IMR-90 (cell line): ENCODE measurements around the gene BRAP. TPM values are rescaled to one million over a fixed set of nuclear protein-coding genes. Genes with fewer than 3 reads are reported as not detected.
A peak's percentile ranks its signal among the peaks of the same experiment; 100 is the strongest.

Experiments
- ATAC-seq: fragments of 200-7000 bp; cut with Tn5 transposase; 2 replicates; pipeline ENCODE4 v1.9.1; 2020; ENCODE audit warnings: low read depth, mild to moderate bottlenecking, moderate library complexity
- BruUV-seq: library from RNA; stranded (reverse); fragments of 400-500 nt; replicated peaks from 2 replicates; lab custom pipeline; 2021; lab: Mats Ljungman, UMichigan
- CTCF ChIA-PET: fragments of 300-600 bp; formaldehyde crosslinking; extraction: SDS; loops from one replicate; lab custom pipeline; 2021; ENCODE audit warnings: antibody characterized with exemption; lab: Yijun Ruan, JAX
- POLR2A ChIA-PET: fragments of 300-600 bp; sonication (Branson Sonifier 250); formaldehyde crosslinking; loops from one replicate; lab custom pipeline; 2022; ENCODE audit warnings: antibody characterized with exemption; ENCODE audit not compliant: unreplicated experiment; lab: Charles Lee
- DNase-seq: peaks from one replicate; pipeline ENCODE4 v3.0.0; 2013
- H2AFZ ChIP-seq: replicated peaks from 2 replicates; pipeline ENCODE3; 2013; ENCODE audit warnings: low read length, mild to moderate bottlenecking; ENCODE audit not compliant: poor library complexity
- H2AK5ac ChIP-seq: 2 replicates; pipeline ENCODE4 v1.6.1; 2013; ENCODE audit warnings: low read depth, low read length, inconsistent platforms
- H2AK9ac ChIP-seq: replicated peaks from 2 replicates; pipeline ENCODE3; 2013; ENCODE audit warnings: mild to moderate bottlenecking, low read depth, low read length, moderate library complexity; ENCODE audit not compliant: poor library complexity
- H2BK120ac ChIP-seq: 2 replicates; pipeline ENCODE4 v1.6.1; 2013; ENCODE audit warnings: low read depth, low read length, inconsistent platforms
- H2BK15ac ChIP-seq: 3 replicates; pipeline ENCODE4 v1.6.1; 2013; ENCODE audit warnings: low read depth, low read length, inconsistent platforms
- H2BK20ac ChIP-seq: 2 replicates; pipeline ENCODE4 v1.6.1; 2013; ENCODE audit warnings: low read depth, mild to moderate bottlenecking, inconsistent platforms, low read length, moderate library complexity
- H2BK5ac ChIP-seq: 2 replicates; pipeline ENCODE4 v1.6.1; 2013; ENCODE audit warnings: mild to moderate bottlenecking, low read depth, low read length, inconsistent platforms; ENCODE audit not compliant: poor library complexity, severe bottlenecking
- H3K14ac ChIP-seq: replicated peaks from 2 replicates; pipeline ENCODE4 v1.6.1; 2013; ENCODE audit warnings: low read depth, low read length, inconsistent platforms
- H3K18ac ChIP-seq: 2 replicates; pipeline ENCODE4 v1.6.1; 2013; ENCODE audit warnings: low read depth, low read length, control low read depth
- H3K23ac ChIP-seq: 2 replicates; pipeline ENCODE4 v1.6.1; 2013; ENCODE audit warnings: low read depth, low read length, inconsistent platforms
- H3K27ac ChIP-seq: 2 replicates; pipeline ENCODE4 v1.5.1; 2013; ENCODE audit warnings: mild to moderate bottlenecking, control low read depth, low read length; ENCODE audit not compliant: insufficient read depth
- H3K27me3 ChIP-seq: 2 replicates; pipeline ENCODE4 v1.6.1; 2013; ENCODE audit warnings: low read length; ENCODE audit not compliant: control insufficient read depth, insufficient read depth
- H3K36me3 ChIP-seq: 2 replicates; pipeline ENCODE4 v1.6.1; 2013; ENCODE audit warnings: low read length, mixed read lengths; ENCODE audit not compliant: control insufficient read depth, insufficient read depth
- H3K4ac ChIP-seq: 2 replicates; pipeline ENCODE4 v1.6.1; 2013; ENCODE audit warnings: low read depth, low read length, inconsistent platforms
- H3K4me1 ChIP-seq: 2 replicates; pipeline ENCODE4 v1.6.1; 2013; ENCODE audit warnings: low read length, mixed read lengths; ENCODE audit not compliant: control insufficient read depth, insufficient read depth
- H3K4me2 ChIP-seq: 2 replicates; pipeline ENCODE4 v1.6.1; 2013; ENCODE audit warnings: low read depth, mild to moderate bottlenecking, control low read depth, low read length, moderate library complexity
- H3K4me3 ChIP-seq: 2 replicates; pipeline ENCODE4 v1.5.1; 2013; ENCODE audit warnings: low read depth, mild to moderate bottlenecking, control low read depth, low read length, moderate library complexity; ENCODE audit not compliant: insufficient read depth
- H3K56ac ChIP-seq: 2 replicates; pipeline ENCODE4 v1.6.1; 2013; ENCODE audit warnings: low read length, inconsistent platforms; ENCODE audit not compliant: insufficient read depth; ENCODE audit errors: extremely low read depth
- H3K79me1 ChIP-seq, 2 experiments: 2 replicates each; pipeline ENCODE4 v1.6.1; 2013; ENCODE audit warnings: low read length in 2 of 2, inconsistent platforms in 1 of 2, low read depth in 1 of 2
- H3K9ac ChIP-seq: 2 replicates; pipeline ENCODE4 v1.6.1; 2013; ENCODE audit warnings: low read depth, low read length, control low read depth
- H3K9me1 ChIP-seq: 2 replicates; pipeline ENCODE4 v1.6.1; 2013; ENCODE audit warnings: low read length, inconsistent platforms; ENCODE audit not compliant: insufficient read depth
- H3K9me3 ChIP-seq: 2 replicates; pipeline ENCODE4 v1.6.1; 2013; ENCODE audit warnings: low read length; ENCODE audit not compliant: control insufficient read depth, insufficient read depth
- H4K20me1 ChIP-seq: 2 replicates; pipeline ENCODE4 v1.6.1; 2013; ENCODE audit warnings: low read length, inconsistent platforms; ENCODE audit not compliant: insufficient read depth
- H4K5ac ChIP-seq: 2 replicates; pipeline ENCODE4 v1.6.1; 2013; ENCODE audit warnings: mild to moderate bottlenecking, low read depth, low read length, control low read depth
- H4K8ac ChIP-seq, 2 experiments: 2 replicates each; pipeline ENCODE4 v1.6.1; 2013; ENCODE audit warnings: low read depth in 2 of 2, low read length in 2 of 2, control low read depth in 1 of 2, inconsistent platforms in 1 of 2
- H4K91ac ChIP-seq: 2 replicates; pipeline ENCODE4 v1.6.1; 2013; ENCODE audit warnings: low read depth, low read length, inconsistent platforms; ENCODE audit not compliant: insufficient read depth
- BHLHE40 ChIP-seq: fragments of 150-350 bp; IDR thresholded peaks from 2 replicates; pipeline ENCODE4 v1.6.1; 2016; ENCODE audit warnings: mild to moderate bottlenecking, low read depth, low read length
- CEBPB ChIP-seq: IDR thresholded peaks from 2 replicates; pipeline ENCODE4 v1.6.1; 2012; ENCODE audit warnings: low read depth, low read length, improper control_type of control experiment
- FOS ChIP-seq: fragments of 150-350 bp; IDR thresholded peaks from 2 replicates; pipeline ENCODE4 v1.6.1; 2016; ENCODE audit warnings: low read depth, low read length
- MAFK ChIP-seq: IDR thresholded peaks from 2 replicates; pipeline ENCODE4 v1.6.1; 2012; ENCODE audit warnings: low read depth, low read length, improper control_type of control experiment
- MAZ ChIP-seq: IDR thresholded peaks from 2 replicates; pipeline ENCODE4 v1.6.1; 2012; ENCODE audit warnings: low read depth, mild to moderate bottlenecking, low read length, improper control_type of control experiment, moderate library complexity, borderline replicate concordance
- MXI1 ChIP-seq: IDR thresholded peaks from 2 replicates; pipeline ENCODE4 v1.6.1; 2012; ENCODE audit warnings: low read depth, mild to moderate bottlenecking, low read length, moderate library complexity, borderline replicate concordance
- WGBS, 2 experiments: methylation state at CpG; one replicate each; pipeline versions ENCODE4 v1.1.5 to v1.1.7; 2013; ENCODE audit warnings: missing lambda C conversion rate in 2 of 2; ENCODE audit not compliant: insufficient read length in 1 of 2; ENCODE audit errors: extremely low coverage in 2 of 2; 5-methylcytosine and 5-hydroxymethylcytosine counted together
- dilution Hi-C: fragments of 300-500 bp; cut with HindIII; formaldehyde crosslinking; loops from one replicate; pipeline ENCODE4 v1.14.3; 2018; ENCODE audit warnings: low sequenced_read_pairs; ENCODE audit not compliant: unreplicated experiment
- in situ Hi-C: fragments of 300-500 bp; cut with MboI; formaldehyde crosslinking; loops from 3 replicates; pipeline ENCODE4 v1.14.3; 2019; ENCODE audit warnings: low sequenced_read_pairs, inconsistent platforms, mixed read lengths
- intact Hi-C: fragments of 100-400 bp; cut with micrococcal nuclease; formaldehyde crosslinking; loops from 2 replicates; pipeline ENCODE4 v1.10.0; 2022
- polyA plus RNA-seq, 3 experiments: library from polyadenylated mRNA; depleted of rRNA; stranded (reverse); fragments of >200 nt; gene quantifications; 2 replicates each; pipeline ENCODE4 v1.2.3, GENCODE V29; 2012; ENCODE audit warnings: low replicate concordance in 1 of 3
- total RNA-seq: library from RNA; depleted of rRNA; stranded (reverse); fragments of >200 nt; gene quantifications from 2 replicates; pipeline ENCODE4 v1.2.3, GENCODE V29; 2012
- TF ChIP-seq, protein P1 (sequence below): fragments of 150-350 bp; IDR thresholded peaks from 2 replicates; pipeline ENCODE4 v1.6.1; 2016; ENCODE audit warnings: low read depth, mild to moderate bottlenecking, low read length, moderate library complexity, borderline replicate concordance

BRAP gene
- total and polyA plus RNA-seq, 2 of the 4 experiments (the other 2 are of a cell fraction), result 10.3 to 17.2 TPM

DNA sequence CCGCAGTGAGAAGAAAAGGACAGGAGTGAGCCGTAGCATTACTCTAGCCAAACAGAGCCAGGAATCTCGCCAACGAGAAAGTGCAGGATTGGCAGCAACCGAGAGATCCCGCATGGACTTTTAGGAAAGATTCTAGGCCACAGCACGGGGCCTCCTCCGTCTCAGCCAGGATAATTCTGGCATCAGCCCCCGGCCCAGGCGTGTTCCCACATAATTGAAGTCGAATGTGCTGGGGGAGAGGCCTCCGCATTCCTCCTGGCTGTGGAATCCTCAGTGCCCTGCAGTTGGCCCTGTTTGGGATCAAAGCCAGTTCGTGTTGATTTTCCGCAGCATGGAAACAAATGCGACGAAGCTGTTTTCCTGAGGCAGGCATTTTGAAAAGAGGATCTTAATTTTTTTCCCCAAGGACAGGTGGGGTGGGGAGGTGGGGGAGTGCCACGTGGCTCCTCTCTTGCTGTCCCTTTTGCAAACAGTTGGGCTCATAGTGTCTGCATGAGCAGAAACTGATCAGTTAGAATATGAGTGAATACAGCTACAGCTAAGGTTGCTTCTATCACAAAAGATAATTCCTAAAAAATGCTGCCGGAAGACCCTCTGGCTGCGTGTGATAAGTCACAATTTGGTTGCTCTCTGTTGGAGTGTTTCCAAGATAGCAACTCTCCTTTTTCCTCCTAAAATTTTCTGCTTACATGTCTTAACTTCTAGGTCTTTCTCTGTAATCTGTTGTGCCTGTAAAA, 49.4 kb downstream of the BRAP start:
- intact Hi-C loops (no loop called here), in situ Hi-C loops (no loop called here), dilution Hi-C loops (no loop called here)
- H2AK9ac ChIP-seq, result peak overlapping the region; percentile 11
- peak overlapping the region; percentile 61 for H3K18ac ChIP-seq
- no peaks in the 10 kb centered on the region for H3K9me3 ChIP-seq
- H4K91ac ChIP-seq, result no peak overlapping the region
- H2BK120ac ChIP-seq, result peak overlapping the region; percentile 38
- peak overlapping the region; percentile 65 for H2AFZ ChIP-seq
- H3K4me2 ChIP-seq, result peak overlapping the region; percentile 70
- peaks cover 2% of the 10 kb centered on the region; the same call in 1 of the 2 replicates for H3K36me3 ChIP-seq
- H3K4me3 ChIP-seq, result no peak overlapping the region
- H2BK20ac ChIP-seq, result no peak overlapping the region
- no peak overlapping the region for H2BK5ac ChIP-seq
- peaks cover 13% of the 10 kb centered on the region for H3K4me1 ChIP-seq
- H2AK5ac ChIP-seq, result no peak overlapping the region
- no peak overlapping the region for H3K23ac ChIP-seq
- TF ChIP-seq MAZ, result no peak
- 0 out of 2 replicates have a peak, but pooled peaks have one; percentile 13 for TF ChIP-seq MXI1
- TF ChIP-seq, protein P1, sequence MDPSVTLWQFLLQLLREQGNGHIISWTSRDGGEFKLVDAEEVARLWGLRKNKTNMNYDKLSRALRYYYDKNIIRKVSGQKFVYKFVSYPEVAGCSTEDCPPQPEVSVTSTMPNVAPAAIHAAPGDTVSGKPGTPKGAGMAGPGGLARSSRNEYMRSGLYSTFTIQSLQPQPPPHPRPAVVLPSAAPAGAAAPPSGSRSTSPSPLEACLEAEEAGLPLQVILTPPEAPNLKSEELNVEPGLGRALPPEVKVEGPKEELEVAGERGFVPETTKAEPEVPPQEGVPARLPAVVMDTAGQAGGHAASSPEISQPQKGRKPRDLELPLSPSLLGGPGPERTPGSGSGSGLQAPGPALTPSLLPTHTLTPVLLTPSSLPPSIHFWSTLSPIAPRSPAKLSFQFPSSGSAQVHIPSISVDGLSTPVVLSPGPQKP, result no peak
- TF ChIP-seq MAFK, result no peak
- no peak for TF ChIP-seq BHLHE40
- TF ChIP-seq FOS, result no peak
- no peak for TF ChIP-seq CEBPB
- WGBS, 2 experiments, result 15% methylated on average over 6 of the region's 19 CpGs; no CpG with 5 or more reads in 1 of the 2 experiments
- H3K27ac ChIP-seq, result peak overlapping the region; percentile 34
- H4K8ac ChIP-seq, result peak overlapping the region; percentile 28 to 55; a peak in 2 of 4 replicates
- no peak overlapping the region for H2BK15ac ChIP-seq
- POLR2A ChIA-PET, result no interaction called here
- ATAC-seq (peak; percentile 66), DNase-seq (peak; percentile 54)
- H4K20me1 ChIP-seq, result no peaks in the 10 kb centered on the region
- peak overlapping the region; percentile 12 for H3K9ac ChIP-seq
- H4K5ac ChIP-seq, result peak overlapping the region; percentile 26
- H3K9me1 ChIP-seq, result 0 out of 2 replicates have a peak, but pooled peaks cover 3% of the 10 kb centered on the region
- H3K27me3 ChIP-seq, result no peaks in the 10 kb centered on the region
- peaks cover 0 to 9% of the 10 kb centered on the region in 2 experiments; a peak in 2 of 4 replicates for H3K79me1 ChIP-seq
- H3K4ac ChIP-seq, result peak overlapping the region; percentile 34; the same call in 1 of the 2 replicates
- peak overlapping the region; percentile 36; the same call in 1 of the 2 replicates for H3K14ac ChIP-seq
- no TSS peak for BruUV-seq
- CTCF ChIA-PET, result no interaction called here
- H3K56ac ChIP-seq, result no peak overlapping the region
